GM21381 (cell line): Measurements from ENCODE around the gene PRAMEF18.
"Not testable (repeated sequence)": the region's sequence is repeated elsewhere in the genome, so short reads cannot be mapped to it uniquely, and the experiment has no call there.

Experiments
- ATAC-seq: cut with Tn5 transposase; IDR thresholded peaks from one replicate; pipeline ENCODE4 v1.9.1; 2021; ENCODE audit warnings: mild to moderate bottlenecking, moderate library complexity; ENCODE audit not compliant: unreplicated experiment

PRAMEF18 gene

GRCh38 chr1:13216619-13217018 is 9.3 kb downstream of the PRAMEF18 start:
- not testable (repeated sequence) for ATAC-seq

- not testable (repeated sequence) for ATAC-seq
Measured at GRCh38 chr1:13208712-13209111, 17.2 kb downstream of the PRAMEF18 start.

DNA sequence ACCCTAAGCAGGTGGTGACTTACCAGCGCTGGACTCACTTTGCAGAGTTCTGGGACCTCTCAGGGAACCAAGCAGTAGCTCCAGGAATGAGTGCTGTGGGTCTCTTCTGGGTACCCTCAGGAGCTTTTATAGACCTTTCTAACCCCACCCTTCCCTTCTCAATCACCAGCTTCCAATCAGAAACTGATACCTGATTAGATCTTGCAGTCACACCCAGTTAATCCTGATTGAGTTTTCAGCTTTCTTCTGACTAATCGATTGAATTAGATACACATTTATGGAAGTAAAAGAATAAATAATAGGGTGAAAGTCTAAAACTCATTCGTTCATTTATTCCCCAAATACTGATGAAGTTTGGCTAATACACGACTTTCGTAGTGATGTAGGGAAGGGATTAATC is 24.6 kb downstream of the PRAMEF18 start, which contains the start of gene PRAMEF13:
PRAMEF13 (minus strand) TSS at position 101 of the 400 bp plus-strand sequence. CDS start 1,820 bp downstream, outside the sequence.
- not testable (repeated sequence) for ATAC-seq
